ENCODE measurements around the gene MSMB. TPM values are rescaled to one million over a fixed set of nuclear protein-coding genes. Genes with fewer than 3 reads are reported as not detected.
"Not testable (repeated sequence)": the region's sequence is repeated elsewhere in the genome, so short reads cannot be mapped to it uniquely, and the experiment has no call there.

The MSMB gene
- total RNA-seq, 4 donors from 2014 or later: 4.5 to 104 (median 86.9) TPM; not detected in 1

- Histone ChIP-seq H3K36me3 (no peaks in the 10 kb centered on the region), H3K27me3 (no peaks in the 10 kb centered on the region), H3K4me3 (no peak overlapping the region), H3K4me1 (no peaks in the 10 kb centered on the region), H3K27ac (no peak overlapping the region), H3K9me3 (no peaks in the 10 kb centered on the region)
- WGBS: 74% methylated on average over 7 of the region's 12 CpGs
- no peak for TF ChIP-seq POLR2A (IDR thresholded peaks at IDR 0.05)
- no peak for TF ChIP-seq EP300 (IDR thresholded peaks at IDR 0.05)
- no peak for TF ChIP-seq POLR2AphosphoS5 (IDR thresholded peaks at IDR 0.05)
- no peak for TF ChIP-seq CTCF (IDR thresholded peaks at IDR 0.05)
- peak in 1 of 2 donors; percentile 48 for DNase-seq (ENCODE audit: low spot score in 2 of 2)
These were observed 45.9 kb upstream of the MSMB start for GRCh38 chr10:46091828-46092523.

- H3K27ac ChIP-seq: no peak overlapping the region
- no peaks in the 10 kb centered on the region for H3K9me3 ChIP-seq
- H3K4me3 ChIP-seq: no peak overlapping the region
- H3K36me3 ChIP-seq: no peaks in the 10 kb centered on the region
- no peaks in the 10 kb centered on the region for H3K27me3 ChIP-seq
- no peaks in the 10 kb centered on the region for H3K4me1 ChIP-seq
- TF ChIP-seq POLR2AphosphoS5 (IDR thresholded peaks at IDR 0.05) (no peak), POLR2A (IDR thresholded peaks at IDR 0.05) (no peak), EP300 (IDR thresholded peaks at IDR 0.05) (no peak), CTCF (IDR thresholded peaks at IDR 0.05) (no peak)
- 89% methylated on average over 4 of the region's 9 CpGs for WGBS
- peak in 1 of 2 donors; percentile 40 for DNase-seq (ENCODE audit: low spot score in 2 of 2)
These were observed 45.2 kb upstream of the MSMB start for GRCh38 chr10:46091080-46091827.

GRCh38 chr10:46090258-46090812 is 44.3 kb upstream of the MSMB start:
- no peak overlapping the region for H3K27ac ChIP-seq
- H3K4me1 ChIP-seq: no peaks in the 10 kb centered on the region
- DNase-seq (ENCODE audit: low spot score in 2 of 2): peak in 1 of 2 donors; percentile 32
- H3K4me3 ChIP-seq: no peak overlapping the region
- H3K9me3 ChIP-seq: no peaks in the 10 kb centered on the region
- TF ChIP-seq EP300 (IDR thresholded peaks at IDR 0.05): no peak
- H3K27me3 ChIP-seq: no peaks in the 10 kb centered on the region
- no peaks in the 10 kb centered on the region for H3K36me3 ChIP-seq
- 85% methylated on average over 8 of the region's 10 CpGs for WGBS

GRCh38 chr10:46087381-46087780 is 41.3 kb upstream of the MSMB start:
- 94% methylated on average over 11 of the region's 11 CpGs for WGBS
- not testable (repeated sequence) for H3K27me3 ChIP-seq

GRCh38 chr10:46084321-46085165 is 38.5 kb upstream of the MSMB start:
- DNase-seq (ENCODE audit: low spot score in 2 of 2): peak in 1 of 2 donors; percentile 40
- Histone ChIP-seq H3K4me1 (no peaks in the 10 kb centered on the region), H3K27ac (no peak overlapping the region), H3K9me3 (no peaks in the 10 kb centered on the region), H3K27me3 (no peaks in the 10 kb centered on the region), H3K4me3 (no peak overlapping the region), H3K36me3 (no peaks in the 10 kb centered on the region)
- TF ChIP-seq CTCF (IDR thresholded peaks at IDR 0.05) (no peak), POLR2A (IDR thresholded peaks at IDR 0.05) (no peak)
- WGBS: 74% methylated on average over 12 of the region's 12 CpGs

More at GRCh38 chr10:46087381-46087780, 41.3 kb upstream of the MSMB start:
- peak in 1 of 2 donors; percentile 6 for DNase-seq (ENCODE audit: low spot score in 2 of 2)
- not testable (repeated sequence) for H3K9me3 ChIP-seq, H3K4me3 ChIP-seq, H3K27ac ChIP-seq, H3K4me1 ChIP-seq, H3K36me3 ChIP-seq

Measured in suprapubic skin (tissue), 4 donors.